WTC11 (cell line): Measurements from ENCODE around the gene TMA16.

Experiments used
- ATF3 ChIP-seq: sonication (generic); formaldehyde crosslinking; conservative IDR thresholded peaks from 2 replicates; pipeline ENCODE4 v1.8.1; 2022; ENCODE audit warnings: mild to moderate bottlenecking, missing genetic modification reagents
- CBFB ChIP-seq: sonication (generic); formaldehyde crosslinking; IDR thresholded peaks from 2 replicates; pipeline ENCODE4 v1.8.1; 2022; ENCODE audit warnings: mild to moderate bottlenecking, low read depth, missing genetic modification reagents
- ELF4 ChIP-seq: sonication (generic); formaldehyde crosslinking; IDR thresholded peaks from 2 replicates; pipeline ENCODE4 v1.8.1; 2022; ENCODE audit warnings: low read depth, mild to moderate bottlenecking, moderate library complexity, missing genetic modification reagents
- EMX1 ChIP-seq: fragments of 250-450 bp; sonication (Bioruptor Pico); IDR thresholded peaks from 2 replicates; pipeline ENCODE4 v1.8.0; 2021; ENCODE audit warnings: mild to moderate bottlenecking
- FOXJ3 ChIP-seq: sonication (generic); formaldehyde crosslinking; IDR thresholded peaks from 2 replicates; pipeline ENCODE4 v1.9.0; 2021; ENCODE audit warnings: missing genetic modification reagents, mild to moderate bottlenecking, borderline replicate concordance
- KAT7 ChIP-seq: sonication (generic); formaldehyde crosslinking; IDR thresholded peaks from 2 replicates; pipeline ENCODE4 v1.8.1; 2023; ENCODE audit warnings: missing genetic modification reagents, mild to moderate bottlenecking, borderline replicate concordance
- SP1 ChIP-seq: sonication (generic); formaldehyde crosslinking; conservative IDR thresholded peaks from 2 replicates; pipeline ENCODE4 v1.8.1; 2022; ENCODE audit warnings: missing genetic modification reagents
- TEAD4 ChIP-seq: sonication (generic); formaldehyde crosslinking; IDR thresholded peaks from 2 replicates; pipeline ENCODE4 v1.8.0; 2022; ENCODE audit warnings: mild to moderate bottlenecking, missing genetic modification reagents
- TF ChIP-seq, protein P1 (sequence below): sonication (generic); formaldehyde crosslinking; IDR thresholded peaks from 2 replicates; pipeline ENCODE4 v1.8.1; 2022; ENCODE audit warnings: low read depth, missing genetic modification reagents, borderline replicate concordance
- TF ChIP-seq, protein P2 (sequence below): sonication (generic); formaldehyde crosslinking; IDR thresholded peaks from 2 replicates; pipeline ENCODE4 v1.8.0; 2022; ENCODE audit warnings: mild to moderate bottlenecking, missing genetic modification reagents
- TF ChIP-seq, protein P3 (sequence below): fragments of 200-600 bp; IDR thresholded peaks from 2 replicates; pipeline ENCODE4 v1.8.0; 2022; ENCODE audit warnings: antibody characterized with exemption
- TF ChIP-seq, protein P4 (sequence below): sonication (generic); formaldehyde crosslinking; IDR thresholded peaks from 2 replicates; pipeline ENCODE4 v1.8.0; 2023; ENCODE audit warnings: missing genetic modification reagents, mild to moderate bottlenecking, borderline replicate concordance

- TF ChIP-seq, protein P1, sequence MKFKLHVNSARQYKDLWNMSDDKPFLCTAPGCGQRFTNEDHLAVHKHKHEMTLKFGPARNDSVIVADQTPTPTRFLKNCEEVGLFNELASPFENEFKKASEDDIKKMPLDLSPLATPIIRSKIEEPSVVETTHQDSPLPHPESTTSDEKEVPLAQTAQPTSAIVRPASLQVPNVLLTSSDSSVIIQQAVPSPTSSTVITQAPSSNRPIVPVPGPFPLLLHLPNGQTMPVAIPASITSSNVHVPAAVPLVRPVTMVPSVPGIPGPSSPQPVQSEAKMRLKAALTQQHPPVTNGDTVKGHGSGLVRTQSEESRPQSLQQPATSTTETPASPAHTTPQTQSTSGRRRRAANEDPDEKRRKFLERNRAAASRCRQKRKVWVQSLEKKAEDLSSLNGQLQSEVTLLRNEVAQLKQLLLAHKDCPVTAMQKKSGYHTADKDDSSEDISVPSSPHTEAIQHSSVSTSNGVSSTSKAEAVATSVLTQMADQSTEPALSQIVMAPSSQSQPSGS, result no peak
- TF ChIP-seq, protein P2, sequence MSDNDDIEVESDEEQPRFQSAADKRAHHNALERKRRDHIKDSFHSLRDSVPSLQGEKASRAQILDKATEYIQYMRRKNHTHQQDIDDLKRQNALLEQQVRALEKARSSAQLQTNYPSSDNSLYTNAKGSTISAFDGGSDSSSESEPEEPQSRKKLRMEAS, result no peak
- TF ChIP-seq KAT7 (CRISPR knock-in tag) (no peak), TEAD4 (CRISPR knock-in tag) (no peak), ELF4 (CRISPR knock-in tag) (no peak), ATF3 (CRISPR knock-in tag) (no peak), SP1 (CRISPR knock-in tag) (no peak), CBFB (CRISPR knock-in tag) (no peak), FOXJ3 (CRISPR knock-in tag) (no peak), EMX1 (CRISPR knock-in tag) (no peak)
- TF ChIP-seq, protein P3, sequence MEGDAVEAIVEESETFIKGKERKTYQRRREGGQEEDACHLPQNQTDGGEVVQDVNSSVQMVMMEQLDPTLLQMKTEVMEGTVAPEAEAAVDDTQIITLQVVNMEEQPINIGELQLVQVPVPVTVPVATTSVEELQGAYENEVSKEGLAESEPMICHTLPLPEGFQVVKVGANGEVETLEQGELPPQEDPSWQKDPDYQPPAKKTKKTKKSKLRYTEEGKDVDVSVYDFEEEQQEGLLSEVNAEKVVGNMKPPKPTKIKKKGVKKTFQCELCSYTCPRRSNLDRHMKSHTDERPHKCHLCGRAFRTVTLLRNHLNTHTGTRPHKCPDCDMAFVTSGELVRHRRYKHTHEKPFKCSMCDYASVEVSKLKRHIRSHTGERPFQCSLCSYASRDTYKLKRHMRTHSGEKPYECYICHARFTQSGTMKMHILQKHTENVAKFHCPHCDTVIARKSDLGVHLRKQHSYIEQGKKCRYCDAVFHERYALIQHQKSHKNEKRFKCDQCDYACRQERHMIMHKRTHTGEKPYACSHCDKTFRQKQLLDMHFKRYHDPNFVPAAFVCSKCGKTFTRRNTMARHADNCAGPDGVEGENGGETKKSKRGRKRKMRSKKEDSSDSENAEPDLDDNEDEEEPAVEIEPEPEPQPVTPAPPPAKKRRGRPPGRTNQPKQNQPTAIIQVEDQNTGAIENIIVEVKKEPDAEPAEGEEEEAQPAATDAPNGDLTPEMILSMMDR, result no peak
- TF ChIP-seq, protein P4, sequence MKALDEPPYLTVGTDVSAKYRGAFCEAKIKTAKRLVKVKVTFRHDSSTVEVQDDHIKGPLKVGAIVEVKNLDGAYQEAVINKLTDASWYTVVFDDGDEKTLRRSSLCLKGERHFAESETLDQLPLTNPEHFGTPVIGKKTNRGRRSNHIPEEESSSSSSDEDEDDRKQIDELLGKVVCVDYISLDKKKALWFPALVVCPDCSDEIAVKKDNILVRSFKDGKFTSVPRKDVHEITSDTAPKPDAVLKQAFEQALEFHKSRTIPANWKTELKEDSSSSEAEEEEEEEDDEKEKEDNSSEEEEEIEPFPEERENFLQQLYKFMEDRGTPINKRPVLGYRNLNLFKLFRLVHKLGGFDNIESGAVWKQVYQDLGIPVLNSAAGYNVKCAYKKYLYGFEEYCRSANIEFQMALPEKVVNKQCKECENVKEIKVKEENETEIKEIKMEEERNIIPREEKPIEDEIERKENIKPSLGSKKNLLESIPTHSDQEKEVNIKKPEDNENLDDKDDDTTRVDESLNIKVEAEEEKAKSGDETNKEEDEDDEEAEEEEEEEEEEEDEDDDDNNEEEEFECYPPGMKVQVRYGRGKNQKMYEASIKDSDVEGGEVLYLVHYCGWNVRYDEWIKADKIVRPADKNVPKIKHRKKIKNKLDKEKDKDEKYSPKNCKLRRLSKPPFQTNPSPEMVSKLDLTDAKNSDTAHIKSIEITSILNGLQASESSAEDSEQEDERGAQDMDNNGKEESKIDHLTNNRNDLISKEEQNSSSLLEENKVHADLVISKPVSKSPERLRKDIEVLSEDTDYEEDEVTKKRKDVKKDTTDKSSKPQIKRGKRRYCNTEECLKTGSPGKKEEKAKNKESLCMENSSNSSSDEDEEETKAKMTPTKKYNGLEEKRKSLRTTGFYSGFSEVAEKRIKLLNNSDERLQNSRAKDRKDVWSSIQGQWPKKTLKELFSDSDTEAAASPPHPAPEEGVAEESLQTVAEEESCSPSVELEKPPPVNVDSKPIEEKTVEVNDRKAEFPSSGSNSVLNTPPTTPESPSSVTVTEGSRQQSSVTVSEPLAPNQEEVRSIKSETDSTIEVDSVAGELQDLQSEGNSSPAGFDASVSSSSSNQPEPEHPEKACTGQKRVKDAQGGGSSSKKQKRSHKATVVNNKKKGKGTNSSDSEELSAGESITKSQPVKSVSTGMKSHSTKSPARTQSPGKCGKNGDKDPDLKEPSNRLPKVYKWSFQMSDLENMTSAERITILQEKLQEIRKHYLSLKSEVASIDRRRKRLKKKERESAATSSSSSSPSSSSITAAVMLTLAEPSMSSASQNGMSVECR (CRISPR knock-in tag), result no peak
Observed at GRCh38 chr4:163523791-163524365, 29.4 kb downstream of the TMA16 start.
